Lung (tissue), 12 donors: ENCODE data around the gene DAB1. TPM values are rescaled to one million over a fixed set of nuclear protein-coding genes. Genes with fewer than 3 reads are reported as not detected.

ENCODE experiments used
- ATAC-seq: fragments of 200-7000 bp; cut with Tn5 transposase; one replicate; pipeline ENCODE4 v1.9.1; 2020; ENCODE audit warnings: moderate number of reproducible peaks; ENCODE audit not compliant: insufficient read depth, low FRiP score
- DNase-seq, 3 donors: peaks; one replicate each; pipeline ENCODE4 v3.0.0-alpha.2; 2013 to 2017
- H3K27ac ChIP-seq, 2 donors: one replicate each; pipeline ENCODE4 v1.5.1; 2013; ENCODE audit warnings: mild to moderate bottlenecking in 2 of 2, moderate library complexity in 2 of 2, control low read depth in 1 of 2, inconsistent platforms in 1 of 2, low read depth in 1 of 2, low read length in 1 of 2
- H3K27me3 ChIP-seq, 3 donors: one replicate each; pipeline ENCODE4 v1.5.1; 2013; ENCODE audit warnings: low read length in 2 of 3; ENCODE audit not compliant: control insufficient read depth in 3 of 3, insufficient read depth in 3 of 3
- H3K36me3 ChIP-seq, 4 donors: one replicate each; pipeline ENCODE4 v1.5.1; 2013; ENCODE audit warnings: low read length in 4 of 4, mild to moderate bottlenecking in 1 of 4, moderate library complexity in 1 of 4; ENCODE audit not compliant: control insufficient read depth in 4 of 4, insufficient read depth in 4 of 4
- H3K4me1 ChIP-seq, 5 donors: one replicate each; pipeline ENCODE4 v1.5.1; 2013; ENCODE audit warnings: low read length in 5 of 5, mild to moderate bottlenecking in 2 of 5, moderate library complexity in 1 of 5; ENCODE audit not compliant: control insufficient read depth in 5 of 5, insufficient read depth in 5 of 5
- H3K4me3 ChIP-seq: one replicate; pipeline ENCODE4 v1.5.1; 2013; ENCODE audit warnings: mild to moderate bottlenecking, control low read depth, moderate library complexity
- H3K9ac ChIP-seq, 2 donors: one replicate each; pipeline ENCODE4 v1.5.1; 2013; ENCODE audit warnings: low read length in 2 of 2, control low read depth in 1 of 2; ENCODE audit not compliant: insufficient read depth in 1 of 2
- H3K9me3 ChIP-seq, 4 donors: one replicate each; pipeline ENCODE4 v1.5.1; 2013; ENCODE audit warnings: low read length in 3 of 4, mild to moderate bottlenecking in 1 of 4, moderate library complexity in 1 of 4; ENCODE audit not compliant: control insufficient read depth in 4 of 4, insufficient read depth in 3 of 4
- WGBS, 2 donors: extraction: QIAGEN DNeasy Blood & Tissue Kit; methylation state at CpG; one replicate each; pipeline ENCODE4 v1.1.7; 2013; 5-methylcytosine and 5-hydroxymethylcytosine counted together
- polyA plus RNA-seq, 2 donors: library from polyadenylated mRNA; stranded (reverse); fragments of 200-250 nt; gene quantifications; one replicate each; pipeline ENCODE4 v1.2.1, GENCODE V29; 2013
- total RNA-seq, 2 donors: library from RNA; depleted of rRNA in 1 of 2; stranded (reverse); fragments of >200 nt in 1 of 2; gene quantifications; one replicate each; pipeline ENCODE4 v1.2.1, GENCODE V29; 2014 to 2021
- TF ChIP-seq, protein P1 (sequence below): IDR thresholded peaks from 2 replicates; pipeline ENCODE4 v1.5.1; 2012; ENCODE audit warnings: mild to moderate bottlenecking; ENCODE audit errors: control extremely low read depth, extremely low read depth
- donor health status: control.
- donor health status: control.
- donor health status: Bipolar disorder and iron deficiency.
- donor health status: healthy.
- donor health status: DM: yes; HTN: yes; CAD: no.

The DAB1 gene
- total and polyA plus RNA-seq, 4 donors = 0.06 to 0.77 (median 0.10) TPM

DNA sequence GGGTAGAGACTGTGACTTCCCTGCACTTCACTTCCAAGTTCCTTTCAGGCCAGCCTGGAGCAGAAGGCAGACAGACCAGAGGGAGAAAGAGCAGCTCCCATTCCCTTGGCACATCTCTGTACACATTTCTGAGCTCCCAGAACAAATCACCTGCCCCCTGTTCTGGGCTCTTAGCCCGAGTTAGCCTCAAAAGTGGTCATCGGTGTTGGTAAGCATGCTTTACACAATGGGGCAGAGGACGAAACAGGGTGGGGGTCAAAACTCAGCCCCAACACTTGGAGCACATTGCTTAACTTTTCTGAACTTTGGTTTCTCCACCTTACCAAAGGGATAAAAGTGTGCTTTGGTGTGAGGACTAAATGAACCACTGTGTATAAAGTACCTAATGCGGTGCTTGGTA lies 98.7 kb downstream of the DAB1 start:
- WGBS, 2 donors = 74% methylated on average over 4 of the region's 4 CpGs

DNA sequence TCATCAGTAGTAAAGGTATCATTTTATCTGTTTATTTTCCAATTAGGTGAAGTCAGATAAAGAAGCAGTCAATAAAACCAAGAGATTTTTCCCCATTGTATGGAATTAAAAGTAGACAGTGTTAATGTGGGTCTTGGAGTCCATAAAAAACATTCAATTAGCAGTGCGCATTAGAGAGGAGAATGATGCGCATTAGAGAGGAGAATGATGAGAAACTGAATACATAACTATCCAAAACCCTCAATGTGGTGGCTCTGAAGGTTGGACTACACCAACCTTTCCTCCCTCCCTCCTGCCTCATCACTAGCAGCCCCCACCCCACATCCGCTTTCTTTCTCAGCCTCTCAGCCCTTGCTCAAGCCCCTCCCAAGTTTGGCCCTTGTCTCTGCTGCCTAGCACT lies 99.5 kb downstream of the DAB1 start:
- TF ChIP-seq, protein P1, sequence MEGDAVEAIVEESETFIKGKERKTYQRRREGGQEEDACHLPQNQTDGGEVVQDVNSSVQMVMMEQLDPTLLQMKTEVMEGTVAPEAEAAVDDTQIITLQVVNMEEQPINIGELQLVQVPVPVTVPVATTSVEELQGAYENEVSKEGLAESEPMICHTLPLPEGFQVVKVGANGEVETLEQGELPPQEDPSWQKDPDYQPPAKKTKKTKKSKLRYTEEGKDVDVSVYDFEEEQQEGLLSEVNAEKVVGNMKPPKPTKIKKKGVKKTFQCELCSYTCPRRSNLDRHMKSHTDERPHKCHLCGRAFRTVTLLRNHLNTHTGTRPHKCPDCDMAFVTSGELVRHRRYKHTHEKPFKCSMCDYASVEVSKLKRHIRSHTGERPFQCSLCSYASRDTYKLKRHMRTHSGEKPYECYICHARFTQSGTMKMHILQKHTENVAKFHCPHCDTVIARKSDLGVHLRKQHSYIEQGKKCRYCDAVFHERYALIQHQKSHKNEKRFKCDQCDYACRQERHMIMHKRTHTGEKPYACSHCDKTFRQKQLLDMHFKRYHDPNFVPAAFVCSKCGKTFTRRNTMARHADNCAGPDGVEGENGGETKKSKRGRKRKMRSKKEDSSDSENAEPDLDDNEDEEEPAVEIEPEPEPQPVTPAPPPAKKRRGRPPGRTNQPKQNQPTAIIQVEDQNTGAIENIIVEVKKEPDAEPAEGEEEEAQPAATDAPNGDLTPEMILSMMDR = no peak
- Histone ChIP-seq H3K9ac (no peak overlapping the region), H3K27me3 (peaks cover 0 to 5% (median 0%) of the 10 kb centered on the region in 3 donors), H3K4me3 (no peak overlapping the region), H3K36me3 (no peaks in the 10 kb centered on the region), H3K9me3 (no peaks in the 10 kb centered on the region), H3K4me1 (peaks cover 0 to 7% (median under 1%) of the 10 kb centered on the region in 5 donors), H3K27ac (no peak overlapping the region)
- no peak for ATAC-seq
- DNase-seq = no peak
- 96 to 97% methylated on average over 3 of the region's 3 CpGs for WGBS, 2 donors

More for the DNA sequence above, 98.7 kb downstream of the DAB1 start:
- no peak overlapping the region for H3K9ac ChIP-seq
- no peaks in the 10 kb centered on the region for H3K36me3 ChIP-seq
- ATAC-seq (no peak), DNase-seq (no peak)
- H3K27ac ChIP-seq = no peak overlapping the region
- TF ChIP-seq, protein P1 = no peak
- H3K27me3 ChIP-seq = peaks cover 0 to 5% (median 0%) of the 10 kb centered on the region in 3 donors
- H3K4me3 ChIP-seq = no peak overlapping the region
- H3K9me3 ChIP-seq = no peaks in the 10 kb centered on the region
- peaks cover 0 to 3% (median 0%) of the 10 kb centered on the region in 5 donors for H3K4me1 ChIP-seq

DNA sequence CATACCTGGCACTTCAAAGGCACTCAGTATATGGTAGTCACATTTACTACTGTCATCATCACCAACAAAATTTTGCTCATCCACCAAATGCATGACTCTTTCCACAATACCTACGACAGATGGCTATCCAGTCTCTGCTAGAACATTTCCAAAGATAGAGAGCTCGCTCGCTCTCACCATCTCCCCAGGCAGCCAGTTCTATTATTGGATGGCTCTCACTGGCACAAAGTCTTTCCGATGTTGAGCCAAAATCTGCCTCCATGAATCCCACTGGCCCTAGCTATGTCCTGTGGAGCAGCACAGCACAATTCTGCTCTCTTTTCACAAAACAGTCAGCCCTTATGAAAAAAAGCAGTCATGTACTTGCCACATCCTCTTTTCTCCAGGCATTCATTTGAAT lies 102.1 kb downstream of the DAB1 start:
- no peaks in the 10 kb centered on the region for H3K36me3 ChIP-seq
- peaks cover 0 to 5% (median 0%) of the 10 kb centered on the region in 3 donors for H3K27me3 ChIP-seq
- H3K9me3 ChIP-seq = peaks cover 0 to 3% (median 0%) of the 10 kb centered on the region in 4 donors
- TF ChIP-seq, protein P1 = no peak
- H3K9ac ChIP-seq = no peak overlapping the region
- ATAC-seq (no peak), DNase-seq (no peak)
- H3K4me3 ChIP-seq = no peak overlapping the region
- H3K4me1 ChIP-seq = peaks cover 0 to 18% (median 3%) of the 10 kb centered on the region in 5 donors
- H3K27ac ChIP-seq = no peak overlapping the region
- WGBS, 2 donors = 95 to 98% methylated on average over 4 of the region's 4 CpGs

DNA sequence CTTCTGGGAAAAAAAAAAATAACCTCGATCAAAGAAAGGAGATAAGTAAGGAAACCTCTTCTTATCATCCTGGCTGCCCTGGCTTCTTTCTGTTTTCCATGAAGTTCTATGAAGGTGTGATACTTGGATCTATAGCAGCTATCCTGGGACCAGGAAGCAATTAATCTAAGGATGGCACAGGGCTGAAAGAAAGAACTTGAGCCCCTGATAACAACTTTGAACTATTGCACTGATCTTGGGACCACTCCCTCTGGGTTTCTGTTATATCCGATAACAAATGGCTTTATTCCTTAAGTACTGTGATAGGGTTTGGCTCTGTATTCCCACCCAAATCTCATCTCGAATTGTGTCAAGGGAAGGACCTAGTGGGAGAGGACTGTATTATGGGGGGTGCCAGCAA lies 104.1 kb downstream of the DAB1 start:
- Histone ChIP-seq H3K4me3 (no peak overlapping the region), H3K27me3 (peaks cover 0 to 5% (median 0%) of the 10 kb centered on the region in 3 donors), H3K36me3 (no peaks in the 10 kb centered on the region), H3K9ac (no peak overlapping the region), H3K9me3 (peaks cover 0 to 3% (median 0%) of the 10 kb centered on the region in 4 donors), H3K27ac (no peak overlapping the region), H3K4me1 (peaks cover 0 to 23% (median 3%) of the 10 kb centered on the region in 5 donors)
- whole genome bisulfite sequencing, 2 donors = 70 to 79% methylated on average over 3 of the region's 3 CpGs
- ATAC-seq = no peak
- TF ChIP-seq, protein P1 = no peak
- DNase-seq = no peak
